Measurements from ENCODE around the gene OR1D5.
A peak's percentile ranks its signal among the peaks of the same experiment; 100 is the strongest.

Gene OR1D5

GRCh38 chr17:3043737-3044365 is 19.6 kb downstream of the OR1D5 start:
- Histone ChIP-seq H3K9ac (no peak overlapping the region), H3K4me2 (no peak overlapping the region), H3K4me1 (peaks cover 13 to 22% (median 18%) of the 10 kb centered on the region in 10 experiments), H3K9me3 (replicated peaks in 1 of 11) (peaks cover 10 to 23% (median 17%) of the 10 kb centered on the region in 11 experiments; a peak in 21 of 22 replicates), H4K20me1 (no peaks in the 10 kb centered on the region), H3K36me3 (no peaks in the 10 kb centered on the region; a peak in 1 of 22 replicates), H3K4me3 (no peak overlapping the region), H3K27ac (no peak overlapping the region), H3K27me3 (no peaks in the 10 kb centered on the region)
- no peak for TF ChIP-seq Cebpa-rat (IDR thresholded peaks at IDR 0.05)

DNA sequence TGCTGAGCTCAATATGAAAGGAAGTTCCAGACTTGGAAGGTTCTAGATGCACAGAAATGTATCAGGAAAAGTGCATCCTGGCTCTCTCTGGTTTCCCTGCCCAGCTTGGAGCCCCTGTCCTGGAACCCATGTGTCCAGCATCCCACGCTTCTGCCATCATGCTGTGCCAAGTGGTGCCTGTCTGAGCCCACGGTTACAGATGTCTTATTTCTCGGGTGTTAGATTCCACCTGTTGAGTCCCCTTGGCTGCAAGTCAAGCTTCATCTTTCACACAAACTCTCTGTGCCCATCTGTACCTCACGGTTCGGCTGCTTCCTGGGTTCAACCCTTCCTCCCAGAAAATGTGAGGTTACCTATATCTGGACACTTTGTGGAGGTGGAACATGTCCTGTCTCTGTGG is 22.5 kb downstream of the OR1D5 start:
- H3K4me2 ChIP-seq = no peak overlapping the region
- TF ChIP-seq Cebpa-rat (IDR thresholded peaks at IDR 0.05) = no peak
- H3K27me3 ChIP-seq = no peaks in the 10 kb centered on the region

DNA sequence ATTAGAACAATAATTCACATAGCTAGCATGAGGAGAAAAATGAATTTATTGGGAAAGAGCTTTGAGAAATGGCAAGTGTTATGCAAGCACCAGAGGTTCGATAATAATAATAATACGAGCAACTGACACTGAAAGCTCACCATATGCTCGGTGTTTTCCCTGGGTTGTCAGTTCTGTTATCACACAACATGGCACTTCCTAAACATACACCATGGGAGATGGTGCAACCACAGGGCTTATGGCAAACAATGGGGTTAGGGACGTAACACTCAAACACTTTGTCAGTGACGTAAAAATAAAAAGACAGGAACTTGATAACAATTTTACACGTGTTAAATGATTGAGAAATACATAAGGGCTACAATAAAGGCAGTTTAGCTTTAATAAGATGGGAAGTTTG is 23.7 kb downstream of the OR1D5 start:
- H3K4me1 ChIP-seq = peaks cover 23 to 43% (median 36%) of the 10 kb centered on the region in 10 experiments
- H3K9ac ChIP-seq = no peak overlapping the region
- peaks cover 0 to 15% (median 6%) of the 10 kb centered on the region in 11 experiments; a peak in 10 of 22 replicates for H3K36me3 ChIP-seq
- H3K4me2 ChIP-seq = peak overlapping the region; percentile 20 to 64 (median 45); a peak in 19 of 22 replicates
- no peaks in the 10 kb centered on the region for H3K27me3 ChIP-seq
- peak in 2 of 11 experiments; percentile 13 to 33; a peak in 1 of 22 replicates for TF ChIP-seq Cebpa-rat (IDR thresholded peaks at IDR 0.05)
- H4K20me1 ChIP-seq = no peaks in the 10 kb centered on the region
- H3K9me3 ChIP-seq (replicated peaks in 1 of 11) = peaks cover 10 to 20% (median 15%) of the 10 kb centered on the region in 11 experiments; a peak in 21 of 22 replicates
- no peak overlapping the region for H3K4me3 ChIP-seq
- peak overlapping the region in 8 of 11 experiments; percentile 2 to 55 (median 33); a peak in 6 of 22 replicates for H3K27ac ChIP-seq

More for the DNA sequence above, 22.5 kb downstream of the OR1D5 start:
- Histone ChIP-seq H3K36me3 (peaks cover 0 to 4% (median 0%) of the 10 kb centered on the region in 11 experiments; a peak in 1 of 22 replicates), H3K4me1 (peaks cover 18 to 32% (median 24%) of the 10 kb centered on the region in 10 experiments), H3K27ac (no peak overlapping the region), H3K9me3 (replicated peaks in 1 of 11) (peaks cover 10 to 23% (median 17%) of the 10 kb centered on the region in 11 experiments; a peak in 21 of 22 replicates), H4K20me1 (no peaks in the 10 kb centered on the region), H3K4me3 (no peak overlapping the region), H3K9ac (no peak overlapping the region)

DNA sequence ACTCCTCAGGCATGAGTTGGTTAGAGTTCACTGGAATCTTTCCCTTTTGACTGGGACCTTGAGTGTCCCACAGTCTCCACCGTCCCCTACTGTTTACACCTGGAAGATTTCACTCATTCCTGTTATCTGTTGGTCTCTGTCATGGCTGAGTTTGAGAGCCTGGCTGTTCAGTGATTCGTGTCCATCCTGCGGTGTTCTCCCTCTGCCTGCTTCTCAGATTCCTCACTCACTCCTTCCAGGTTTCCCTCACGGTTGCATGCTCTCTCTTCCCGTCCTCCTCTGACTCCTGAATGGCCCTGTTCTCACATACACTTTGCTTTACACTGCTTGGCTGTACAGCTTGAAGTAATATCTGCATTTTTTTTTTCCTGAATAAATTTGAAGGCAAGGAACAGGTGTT is 24.5 kb downstream of the OR1D5 start:
- peaks cover 28 to 51% (median 44%) of the 10 kb centered on the region in 10 experiments for H3K4me1 ChIP-seq
- no peak overlapping the region for H3K9ac ChIP-seq
- peaks cover 0 to 23% (median 11%) of the 10 kb centered on the region in 11 experiments; a peak in 13 of 22 replicates for H3K36me3 ChIP-seq
- TF ChIP-seq Cebpa-rat (IDR thresholded peaks at IDR 0.05) = no peak
- no peaks in the 10 kb centered on the region for H3K27me3 ChIP-seq
- peak overlapping the region; percentile 20 to 64 (median 45); a peak in 19 of 22 replicates for H3K4me2 ChIP-seq
- no peak overlapping the region for H3K4me3 ChIP-seq
- H4K20me1 ChIP-seq = peaks cover 0 to 5% (median 0%) of the 10 kb centered on the region in 11 experiments; a peak in 1 of 22 replicates
- H3K9me3 ChIP-seq (replicated peaks in 1 of 11) = peaks cover 6 to 13% (median 7%) of the 10 kb centered on the region in 11 experiments; a peak in 21 of 22 replicates
- peak overlapping the region in 3 of 11 experiments; percentile 1 to 47 (median 26); a peak in 3 of 22 replicates for H3K27ac ChIP-seq

- H3K36me3 ChIP-seq = peaks cover 0 to 37% (median 19%) of the 10 kb centered on the region in 11 experiments; a peak in 14 of 22 replicates
- H3K27ac ChIP-seq = no peak overlapping the region
- H3K27me3 ChIP-seq = no peaks in the 10 kb centered on the region
- no peak overlapping the region for H3K4me2 ChIP-seq
- TF ChIP-seq Cebpa-rat (IDR thresholded peaks at IDR 0.05) = no peak
- no peaks in the 10 kb centered on the region for H3K9me3 ChIP-seq (replicated peaks in 1 of 11)
- no peak overlapping the region for H3K9ac ChIP-seq
- peaks cover 28 to 58% (median 45%) of the 10 kb centered on the region in 10 experiments for H3K4me1 ChIP-seq
- H3K4me3 ChIP-seq = no peak overlapping the region
- H4K20me1 ChIP-seq = peaks cover 0 to 5% (median 0%) of the 10 kb centered on the region in 11 experiments; a peak in 3 of 22 replicates
These were observed 26.1 kb downstream of the OR1D5 start for GRCh38 chr17:3037259-3037658.

DNA sequence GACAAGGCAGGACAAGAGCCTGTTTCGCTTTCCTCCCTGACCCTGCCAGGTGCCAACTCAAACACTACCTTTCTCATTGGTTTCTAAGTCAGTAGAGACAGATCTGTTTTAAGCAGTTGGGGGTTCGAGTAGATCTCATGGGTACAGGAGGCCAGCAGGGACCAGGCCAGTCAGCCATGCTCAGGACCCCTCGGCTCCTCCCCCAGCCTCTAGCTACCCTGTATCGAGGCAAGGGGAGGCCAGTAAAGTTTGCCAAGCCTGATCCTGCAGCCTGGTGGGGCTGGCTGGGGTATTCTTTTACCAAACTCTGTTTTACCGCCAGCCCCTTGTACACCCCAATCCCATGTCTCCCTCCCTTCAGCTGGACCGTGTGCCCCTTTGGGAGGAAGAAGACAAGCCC is 26.6 kb downstream of the OR1D5 start:
- Histone ChIP-seq H3K27me3 (no peaks in the 10 kb centered on the region), H3K4me3 (no peak overlapping the region), H3K9ac (no peak overlapping the region), H3K9me3 (replicated peaks in 1 of 11) (no peaks in the 10 kb centered on the region), H4K20me1 (peaks cover 0 to 5% (median 0%) of the 10 kb centered on the region in 11 experiments; a peak in 3 of 22 replicates), H3K36me3 (peaks cover 0 to 37% (median 19%) of the 10 kb centered on the region in 11 experiments; a peak in 14 of 22 replicates), H3K4me2 (0 out of 22 replicates have a peak overlapping the region, but pooled peaks of 1 of the 11 experiments have one; percentile 9), H3K4me1 (peaks cover 28 to 58% (median 45%) of the 10 kb centered on the region in 10 experiments), H3K27ac (no peak overlapping the region)
- no peak for TF ChIP-seq Cebpa-rat (IDR thresholded peaks at IDR 0.05)

DNA sequence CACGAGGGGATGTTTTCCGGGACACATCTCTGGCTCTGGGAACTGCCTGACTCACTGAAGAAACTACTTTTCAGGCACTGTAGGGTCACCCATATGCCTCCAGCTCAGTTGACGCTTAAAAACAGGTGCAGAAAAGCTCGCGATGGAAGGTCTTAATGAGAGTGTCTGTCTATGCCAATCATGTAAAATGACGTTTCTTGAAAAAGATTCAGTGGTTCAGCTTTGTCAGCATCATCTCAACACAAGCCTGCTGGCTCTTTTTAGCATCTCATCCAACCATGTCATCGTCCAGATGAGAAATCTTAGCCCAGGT is 27.5 kb downstream of the OR1D5 start:
- Histone ChIP-seq H3K9me3 (replicated peaks in 1 of 11) (no peaks in the 10 kb centered on the region), H3K27me3 (no peaks in the 10 kb centered on the region), H3K4me3 (no peak overlapping the region), H4K20me1 (peaks cover 0 to 5% (median 0%) of the 10 kb centered on the region in 11 experiments; a peak in 4 of 22 replicates), H3K36me3 (peaks cover 0 to 43% (median 23%) of the 10 kb centered on the region in 11 experiments; a peak in 15 of 22 replicates), H3K27ac (no peak overlapping the region; a peak in 2 of 22 replicates), H3K9ac (0 out of 22 replicates have a peak overlapping the region, but pooled peaks of 1 of the 11 experiments have one; percentile 3), H3K4me1 (peaks cover 31 to 60% (median 47%) of the 10 kb centered on the region in 10 experiments), H3K4me2 (peak overlapping the region in 8 of 11 experiments; percentile 6 to 49 (median 28); a peak in 9 of 22 replicates)
- no peak for TF ChIP-seq Cebpa-rat (IDR thresholded peaks at IDR 0.05)

GRCh38 chr17:3035256-3035967 is 28.0 kb downstream of the OR1D5 start:
- Histone ChIP-seq H3K4me3 (no peak overlapping the region), H3K27ac (no peak overlapping the region; a peak in 2 of 22 replicates), H3K27me3 (no peaks in the 10 kb centered on the region), H4K20me1 (peaks cover 0 to 7% (median 0%) of the 10 kb centered on the region in 11 experiments; a peak in 4 of 22 replicates), H3K9ac (0 out of 22 replicates have a peak overlapping the region, but pooled peaks of 1 of the 11 experiments have one; percentile 3), H3K36me3 (peaks cover 0 to 48% (median 28%) of the 10 kb centered on the region in 11 experiments; a peak in 15 of 22 replicates), H3K9me3 (replicated peaks in 1 of 11) (no peaks in the 10 kb centered on the region), H3K4me1 (peaks cover 36 to 65% (median 53%) of the 10 kb centered on the region in 10 experiments), H3K4me2 (peak overlapping the region in 8 of 11 experiments; percentile 20 to 49 (median 34); a peak in 14 of 22 replicates)
- no peak for TF ChIP-seq Cebpa-rat (IDR thresholded peaks at IDR 0.05)

Measured in BLaER1 treated with 17β-estradiol and CSF1 and Interleukin-3, amounts not matched to agents 10 nM and 100 nM (cell line).